HG03442 (cell line): ENCODE data around the gene HPCAL4.
A peak's percentile ranks its signal among the peaks of the same experiment; 100 is the strongest.

Source experiments
- ATAC-seq: cut with Tn5 transposase; IDR thresholded peaks from one replicate; pipeline ENCODE4 v1.9.1; 2021; ENCODE audit warnings: mild to moderate bottlenecking, moderate library complexity; ENCODE audit not compliant: unreplicated experiment

The HPCAL4 gene

DNA sequence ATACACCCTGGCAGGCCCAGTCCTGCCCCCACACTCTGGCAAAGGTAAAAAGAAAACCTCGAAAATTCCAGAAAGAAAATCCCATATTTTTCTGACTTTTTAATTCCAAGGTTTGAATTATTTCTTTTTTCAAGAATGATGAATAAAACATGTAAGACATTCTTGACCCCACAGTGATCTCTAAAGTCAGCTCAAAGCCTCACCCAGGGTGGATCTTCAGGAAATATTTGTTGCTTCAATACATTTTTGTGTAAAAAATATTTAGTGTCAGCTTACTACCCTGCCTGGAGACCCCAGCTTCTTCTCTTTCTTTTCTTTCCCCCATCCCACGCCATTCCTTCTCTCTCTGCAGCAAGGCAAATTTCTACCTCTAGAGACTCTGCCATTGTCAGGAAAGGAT is 12.3 kb downstream of the HPCAL4 start:
- no peak for ATAC-seq

DNA sequence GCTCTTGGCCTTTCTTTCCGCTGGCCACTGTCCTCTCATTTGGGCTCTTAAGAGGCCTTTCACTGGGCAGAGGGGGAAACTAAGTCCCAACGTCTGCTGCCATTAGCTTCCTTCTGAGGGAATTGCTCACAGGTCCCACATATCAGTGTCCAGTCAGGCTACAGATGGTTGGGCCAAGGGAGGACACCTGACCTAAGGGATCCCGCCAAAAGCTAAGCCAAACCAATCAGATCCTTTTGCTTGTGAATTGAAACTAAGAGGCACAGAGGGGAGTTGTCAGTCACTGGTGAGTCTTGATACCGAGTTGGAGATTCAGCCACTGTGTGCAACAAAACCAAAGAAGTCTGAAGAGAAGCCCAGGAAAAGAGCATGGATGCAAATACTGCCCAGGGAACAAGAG is 13.6 kb downstream of the HPCAL4 start:
- no peak for ATAC-seq

DNA sequence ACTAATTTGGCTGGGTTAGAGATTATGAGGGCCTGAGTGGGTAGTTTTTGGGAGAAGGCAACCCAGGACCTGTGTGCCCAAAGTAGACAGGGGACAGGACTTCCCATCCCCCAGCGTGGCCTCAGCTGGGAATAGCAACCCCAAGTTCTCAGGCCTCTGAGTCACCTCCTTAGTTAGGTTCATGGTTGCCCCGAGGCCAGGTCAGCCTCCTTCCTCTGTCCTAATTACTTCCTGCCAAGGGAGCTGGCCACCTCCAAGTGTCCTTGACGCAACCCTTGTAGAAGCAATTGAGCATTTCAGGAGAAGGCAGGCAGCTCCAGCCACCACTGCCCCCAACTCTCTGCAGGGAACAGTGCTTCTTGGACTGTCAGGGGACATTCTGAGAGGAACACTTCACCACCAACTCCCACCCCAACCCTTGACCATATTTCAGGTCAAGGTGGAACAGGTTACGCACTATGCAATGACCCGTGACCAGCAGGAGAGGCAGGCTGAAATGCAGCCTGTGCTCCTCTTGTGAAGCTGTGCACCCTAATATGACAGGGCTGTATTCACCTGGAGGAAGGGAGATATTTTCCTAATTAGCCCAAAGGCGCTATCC is 14.2 kb downstream of the HPCAL4 start:
- ATAC-seq = no peak

DNA sequence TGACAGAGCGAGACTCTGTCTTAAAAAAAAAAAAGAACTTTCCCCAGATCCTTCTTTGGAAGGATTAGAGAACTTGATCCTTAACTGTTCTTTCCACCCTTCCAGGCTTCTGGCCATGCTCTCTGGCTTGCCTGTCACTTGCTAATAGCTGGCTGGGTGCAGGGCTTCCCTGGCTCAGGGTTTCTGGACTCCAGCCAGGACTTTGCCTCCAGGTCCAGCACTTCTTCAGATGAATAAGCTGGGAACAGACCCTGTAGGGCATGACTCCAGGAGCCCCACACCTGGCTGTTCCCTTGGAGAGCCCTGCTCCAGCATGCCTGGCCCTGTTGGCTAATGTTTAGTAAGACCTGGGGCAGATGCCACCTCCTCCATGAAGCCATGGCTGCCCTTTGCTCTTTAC is 16.0 kb downstream of the HPCAL4 start:
- no peak for ATAC-seq

DNA sequence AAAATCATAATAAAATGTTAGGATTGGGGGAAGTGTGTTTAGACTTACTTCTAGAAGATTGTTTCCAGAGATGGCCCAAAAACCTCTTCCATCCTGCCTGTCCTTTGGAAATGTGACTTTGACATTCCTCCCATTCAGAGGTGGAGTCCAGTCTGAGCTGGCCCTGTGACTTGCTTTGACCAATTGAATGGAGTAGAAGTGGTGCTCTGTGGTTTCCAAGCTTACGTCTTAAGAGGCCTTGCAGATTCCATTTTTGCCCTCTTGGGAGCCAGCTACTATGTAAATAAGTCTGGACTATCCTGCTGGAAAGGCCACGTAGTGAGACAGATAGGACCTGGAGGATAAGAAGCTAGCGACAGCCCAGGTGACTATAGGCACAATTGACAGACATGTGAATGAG is 18.0 kb downstream of the HPCAL4 start:
- no peak for ATAC-seq

DNA sequence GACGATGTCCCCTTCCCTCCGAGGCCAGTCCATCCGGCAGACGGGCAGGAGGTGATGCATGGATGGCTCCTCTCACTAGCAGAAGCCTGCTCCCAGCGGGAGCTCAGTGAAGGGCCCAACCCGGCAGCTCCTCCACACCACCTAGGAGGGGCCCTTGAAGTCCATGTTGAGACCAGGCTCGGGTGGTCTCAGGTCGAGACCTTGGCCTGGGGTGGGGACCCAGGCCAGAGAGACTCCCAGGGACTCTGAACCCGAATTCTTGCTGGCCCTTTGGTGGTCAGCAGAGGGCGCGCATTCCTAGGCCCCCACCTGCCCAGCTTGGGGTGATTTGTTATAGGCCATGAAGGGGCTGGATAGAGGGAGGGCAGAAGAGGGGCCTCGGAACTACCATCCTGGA is 18.7 kb downstream of the HPCAL4 start:
- ATAC-seq = no peak

DNA sequence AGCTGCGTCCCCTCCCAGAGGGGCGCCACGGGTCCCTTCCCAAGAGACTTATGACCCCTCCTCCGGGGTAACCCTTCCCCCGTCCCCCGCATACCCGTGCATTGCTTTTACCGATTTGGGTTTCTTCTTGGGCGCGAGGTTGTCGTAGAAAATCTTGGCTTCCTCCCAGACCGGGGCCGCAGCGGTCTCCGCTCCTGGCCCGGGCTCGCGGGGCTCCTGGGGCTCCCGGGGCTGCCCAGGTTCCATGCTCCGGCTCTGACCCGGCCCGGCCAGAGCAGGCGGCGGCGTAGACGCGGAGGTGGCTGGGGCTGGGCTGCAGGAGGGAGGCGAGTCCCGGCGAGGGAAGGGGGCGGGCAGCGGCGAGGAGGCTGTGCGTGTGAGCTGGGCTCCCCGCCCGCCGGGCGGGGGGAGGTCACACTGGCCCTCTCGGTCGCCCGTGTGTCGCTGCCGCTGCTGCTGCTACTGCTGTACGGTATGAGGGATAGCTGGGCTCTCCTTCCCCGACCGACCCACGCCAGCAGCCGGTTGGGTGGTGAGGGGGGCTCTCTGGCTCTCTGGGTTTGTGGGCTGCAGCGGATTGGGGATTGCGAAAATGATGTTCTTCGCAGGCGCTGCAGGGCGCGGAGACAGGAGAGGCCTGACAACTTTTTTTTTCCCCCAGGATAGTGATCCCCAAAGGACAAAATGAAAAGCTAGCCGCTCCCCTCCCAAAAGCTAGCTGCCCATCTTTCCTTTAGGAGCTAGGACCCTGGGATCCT is 19.3 kb downstream of the HPCAL4 start, which contains the start of gene NT5C1A:
TSS of gene NT5C1A (minus strand) at position 315 of the 758 bp plus-strand sequence. CDS start at position 246, 69 bp downstream.
- ATAC-seq = no peak

DNA sequence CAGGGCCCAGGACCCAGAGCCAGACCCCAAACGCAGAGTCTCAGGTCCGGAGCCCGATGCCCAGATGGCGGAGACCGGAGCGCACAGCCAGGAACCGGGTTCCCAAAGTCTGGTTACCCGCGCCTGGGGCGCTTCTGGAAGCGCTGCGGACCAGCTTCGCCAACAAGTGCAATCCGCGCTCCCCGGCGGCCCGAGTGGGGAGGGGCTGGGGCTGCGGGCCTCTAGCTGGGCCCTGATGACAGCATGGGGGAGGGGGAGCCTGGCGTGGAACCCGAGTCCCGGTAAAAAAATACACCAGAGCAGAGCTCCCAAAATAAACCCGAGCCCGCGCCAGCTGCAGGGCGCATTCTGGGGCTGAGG is 19.8 kb downstream of the HPCAL4 start:
- no peak for ATAC-seq

DNA sequence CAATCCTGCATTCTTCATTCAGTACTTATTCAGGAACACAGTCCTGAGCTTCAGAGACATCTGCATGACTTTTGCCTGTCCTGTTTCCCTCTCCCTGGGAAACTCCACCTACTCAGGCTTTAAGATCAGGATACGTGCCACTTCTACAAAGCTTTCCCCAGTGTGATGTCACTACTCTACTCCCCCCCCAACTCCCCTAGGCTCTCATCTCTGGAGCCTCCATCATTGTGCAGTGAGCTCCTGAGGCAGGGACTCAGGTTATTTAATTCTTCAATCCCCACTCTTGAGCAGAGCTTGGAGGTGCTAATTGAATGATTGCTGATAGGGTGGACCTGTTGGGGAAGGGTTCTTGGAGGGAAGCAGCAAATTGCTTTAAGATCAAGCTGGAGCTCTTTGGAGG is 20.5 kb downstream of the HPCAL4 start:
- ATAC-seq = no peak

DNA sequence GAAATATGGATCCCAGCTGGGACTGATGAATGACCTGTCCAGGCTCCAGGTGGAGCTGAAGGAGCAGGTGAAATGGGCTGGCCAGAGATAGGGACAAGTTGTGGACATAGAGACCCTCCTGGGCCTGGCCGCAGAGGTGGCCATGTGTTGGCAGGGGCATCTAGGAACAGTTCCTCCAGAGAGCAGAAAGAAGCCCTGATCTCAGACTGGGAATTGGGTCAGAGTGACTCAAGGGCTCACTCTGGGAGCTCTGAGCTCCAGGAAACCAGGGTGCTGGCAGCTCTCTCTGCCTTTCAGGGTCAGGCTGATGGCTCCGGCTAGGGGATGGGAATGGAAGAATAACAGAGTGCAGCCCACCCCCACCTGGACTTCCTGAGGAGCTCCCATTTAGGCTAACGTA is 22.3 kb downstream of the HPCAL4 start:
- no peak for ATAC-seq

DNA sequence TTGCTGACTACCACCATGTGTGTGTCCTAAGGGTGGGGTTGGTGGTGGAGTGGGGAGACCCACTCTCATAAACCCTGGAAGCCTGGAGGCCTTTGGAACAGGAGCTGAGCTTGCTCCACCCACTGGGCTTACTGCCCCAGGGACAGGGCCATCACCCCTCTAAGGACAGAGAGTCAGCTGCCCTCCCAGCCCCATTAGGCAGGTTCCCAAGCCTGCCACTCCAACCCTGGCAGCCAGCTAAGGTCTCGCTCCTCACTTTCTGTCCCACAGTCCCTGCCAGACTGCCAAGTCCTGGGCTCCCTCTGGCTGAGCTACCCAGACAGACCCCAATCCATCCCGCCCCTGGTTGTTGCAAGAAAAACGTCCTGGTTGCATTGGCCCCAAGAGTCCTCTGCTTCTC is 23.1 kb downstream of the HPCAL4 start:
- no peak for ATAC-seq

DNA sequence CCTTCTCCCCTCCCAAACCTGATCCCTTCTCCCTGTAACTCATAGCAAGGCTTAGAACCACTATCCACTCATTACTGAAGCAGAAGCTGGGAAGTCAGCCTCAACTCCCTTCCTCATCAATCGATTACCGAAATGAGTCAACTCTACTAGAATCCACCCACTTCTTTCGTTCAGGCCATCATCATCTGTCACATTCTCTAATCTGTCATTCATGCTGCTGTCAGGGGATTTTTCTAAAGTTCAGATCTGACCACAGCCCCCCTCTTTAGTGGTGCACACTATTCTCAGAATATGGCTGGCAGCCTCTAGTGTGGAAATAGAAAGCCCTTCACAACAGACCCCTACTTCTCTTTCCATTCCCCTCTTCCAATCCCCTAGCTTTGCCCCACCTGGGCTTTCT is 24.5 kb downstream of the HPCAL4 start:
- peak; percentile 87 for ATAC-seq

DNA sequence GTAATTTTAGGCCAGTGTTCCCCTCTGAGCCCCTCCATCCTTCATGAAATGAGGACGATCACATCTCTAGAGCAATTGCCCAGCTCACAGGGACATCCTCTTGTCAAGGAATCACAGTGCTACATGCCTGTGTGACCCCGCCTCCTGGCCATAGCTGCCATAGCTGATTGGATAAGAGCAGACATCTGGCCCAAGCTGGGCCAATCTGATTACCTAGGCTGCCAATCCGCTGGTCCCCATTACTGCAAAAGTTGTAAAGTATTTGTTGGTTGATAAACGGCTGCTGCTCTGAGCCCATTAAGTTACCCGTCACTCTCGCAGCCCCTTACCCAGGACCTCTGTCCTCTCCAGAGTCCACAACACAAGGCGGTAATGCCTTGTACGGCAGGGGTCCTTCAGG is 27.7 kb downstream of the HPCAL4 start:
- ATAC-seq = no peak

DNA sequence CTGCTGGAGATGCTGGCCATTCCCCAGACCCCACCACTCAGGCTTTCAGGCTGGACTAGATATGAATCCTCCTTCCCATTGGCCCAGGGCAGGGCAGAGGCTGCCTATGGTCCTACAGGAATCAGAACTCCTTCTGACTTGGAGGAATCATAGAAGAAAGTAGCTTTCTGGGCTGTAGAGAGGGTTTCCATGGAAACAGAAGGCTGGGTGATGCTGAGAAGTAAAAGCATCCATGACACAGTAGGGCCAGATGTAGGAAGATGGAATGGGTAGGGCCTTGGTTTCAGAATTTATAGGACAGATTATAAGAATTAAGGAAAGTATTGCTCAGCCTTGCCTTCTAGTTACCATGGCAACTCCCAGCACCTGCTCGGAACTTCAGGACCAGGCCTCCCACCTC is 28.4 kb downstream of the HPCAL4 start:
- ATAC-seq = no peak

DNA sequence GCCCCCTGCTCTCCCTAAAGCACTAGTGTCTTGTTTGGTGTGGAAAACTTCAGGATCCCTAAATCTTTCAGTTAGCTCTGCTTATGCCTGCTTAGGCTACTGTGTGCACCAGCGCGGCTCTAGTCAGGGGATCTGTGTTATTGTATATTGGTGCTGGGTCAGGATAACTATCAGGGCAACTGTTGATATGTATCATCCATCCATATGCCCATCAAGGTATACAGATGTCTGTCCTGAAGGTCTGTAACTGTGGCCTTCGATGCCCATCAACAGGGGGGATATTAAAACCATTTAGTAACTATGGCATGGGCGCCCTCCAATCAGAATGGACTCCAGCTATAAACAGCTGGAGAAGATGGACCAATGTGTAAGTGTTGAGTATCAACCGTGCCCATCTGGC is 31.7 kb downstream of the HPCAL4 start:
- ATAC-seq = no peak

DNA sequence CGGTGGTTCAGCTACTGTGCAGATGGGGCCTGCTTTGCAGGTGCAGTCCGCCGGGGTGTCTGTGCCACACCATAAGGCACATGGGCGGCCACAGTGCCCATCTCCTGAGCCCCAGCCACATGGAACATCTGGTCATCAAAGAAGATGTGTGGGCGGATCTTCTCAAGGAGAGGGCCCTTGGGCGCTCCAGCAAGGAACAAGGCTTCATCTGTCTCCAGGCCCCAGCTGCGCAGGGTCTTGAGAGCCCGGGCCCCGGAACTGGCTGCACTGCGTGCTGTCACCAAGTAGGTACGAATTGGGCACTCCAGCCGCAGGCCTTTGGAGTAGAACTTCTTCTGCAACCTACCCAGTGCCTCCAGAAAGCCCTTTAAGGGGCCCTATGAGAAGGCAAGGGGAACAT is 32.1 kb downstream of the HPCAL4 start:
- no peak for ATAC-seq

DNA sequence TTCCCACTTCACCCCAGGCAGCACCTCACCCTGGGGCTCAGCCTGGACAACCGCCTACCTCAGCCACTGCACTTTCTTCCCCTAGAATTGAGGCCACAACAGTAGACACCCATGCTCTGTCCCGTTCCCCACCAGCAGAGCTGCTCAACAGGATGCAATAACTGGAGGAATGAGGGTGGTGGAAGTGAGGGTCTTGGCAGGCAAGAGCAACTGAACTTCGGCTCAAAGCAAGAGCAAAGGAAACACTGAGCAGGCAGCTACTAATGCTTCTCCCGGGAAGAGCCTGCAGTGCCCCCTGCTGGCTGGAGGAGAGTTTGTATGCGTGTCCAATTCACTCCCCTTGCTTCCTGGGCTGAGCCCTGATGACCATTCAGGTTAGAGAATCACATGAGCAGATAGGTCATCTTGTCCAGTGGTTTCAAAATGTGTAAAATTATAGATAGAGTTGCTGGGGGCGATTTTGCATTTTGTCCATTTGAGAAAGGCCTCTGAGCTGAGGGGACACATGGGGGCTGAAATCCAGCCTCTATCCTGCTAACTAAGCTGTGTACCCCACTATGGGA is 33.2 kb downstream of the HPCAL4 start:
- no peak for ATAC-seq

DNA sequence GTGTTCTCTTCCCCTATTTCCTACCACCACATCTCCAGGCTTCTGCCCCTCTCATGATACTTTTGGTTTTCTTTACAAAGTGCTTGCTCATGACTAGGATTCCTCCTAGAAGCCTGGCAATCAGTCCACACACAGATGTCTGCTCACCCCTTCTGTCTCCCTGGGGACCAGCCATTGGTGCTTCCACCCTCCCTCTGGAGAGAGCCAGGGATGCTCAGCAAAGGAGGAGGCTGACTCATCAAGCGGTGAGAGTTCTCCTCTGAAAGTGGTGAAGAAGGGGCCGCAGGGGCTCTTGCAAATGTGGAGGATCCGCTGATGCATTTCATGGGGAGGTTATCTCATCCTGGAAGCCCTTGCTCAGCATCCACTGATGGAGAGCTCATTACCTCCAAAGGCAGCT is 33.8 kb downstream of the HPCAL4 start:
- no peak for ATAC-seq

DNA sequence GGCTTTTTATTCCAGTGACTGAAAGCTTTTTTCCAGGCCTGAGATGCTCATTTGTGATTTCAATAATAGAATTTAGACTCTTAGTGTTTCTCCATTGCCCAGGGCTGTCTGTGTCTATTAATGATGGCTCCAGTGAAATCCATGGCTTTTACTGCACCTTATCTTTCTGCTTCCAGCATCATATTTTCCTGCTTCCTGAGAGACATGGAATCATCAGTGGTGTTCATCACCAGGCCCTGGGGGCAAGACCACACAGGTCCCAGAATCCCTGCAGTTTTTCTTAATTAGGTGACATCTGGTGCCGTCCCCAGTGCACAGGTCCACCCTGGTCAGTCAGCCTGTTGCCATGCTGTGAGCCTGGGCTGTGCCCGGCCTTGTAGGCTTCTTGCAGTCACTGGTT is 34.8 kb downstream of the HPCAL4 start:
- no peak for ATAC-seq

DNA sequence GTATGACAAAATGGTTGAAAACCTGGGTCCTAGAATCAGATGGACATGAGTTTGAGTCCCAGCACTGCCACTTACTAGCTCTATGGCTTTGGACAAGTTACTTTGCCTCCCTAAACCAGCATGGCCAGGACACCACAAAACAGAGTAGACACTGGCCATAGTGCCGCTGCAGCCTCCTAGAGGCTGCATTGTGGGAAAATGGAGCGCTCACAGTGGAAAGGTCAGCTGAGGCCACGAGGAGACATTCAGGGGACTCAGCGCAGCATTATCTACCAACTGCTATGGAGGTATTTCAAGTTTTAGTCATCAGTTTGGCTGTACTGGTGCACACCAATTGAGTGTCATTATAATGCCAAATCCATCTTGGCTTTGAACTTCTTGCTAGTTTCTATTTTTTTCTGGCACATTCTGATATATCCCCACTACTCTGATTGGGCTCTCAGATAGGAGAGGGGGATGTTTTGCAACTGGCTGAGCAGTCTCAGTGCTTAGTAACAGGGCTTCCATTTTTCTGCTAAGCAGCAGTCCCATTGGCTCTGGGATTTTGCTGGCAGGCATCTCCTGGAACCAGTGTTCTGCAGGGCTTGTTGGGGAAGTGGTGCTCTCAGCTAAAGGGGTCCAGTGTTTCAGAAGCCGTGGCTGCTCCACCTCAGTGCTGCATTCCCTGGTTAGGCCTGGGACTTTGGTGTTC is 35.5 kb downstream of the HPCAL4 start:
- ATAC-seq = no peak

DNA sequence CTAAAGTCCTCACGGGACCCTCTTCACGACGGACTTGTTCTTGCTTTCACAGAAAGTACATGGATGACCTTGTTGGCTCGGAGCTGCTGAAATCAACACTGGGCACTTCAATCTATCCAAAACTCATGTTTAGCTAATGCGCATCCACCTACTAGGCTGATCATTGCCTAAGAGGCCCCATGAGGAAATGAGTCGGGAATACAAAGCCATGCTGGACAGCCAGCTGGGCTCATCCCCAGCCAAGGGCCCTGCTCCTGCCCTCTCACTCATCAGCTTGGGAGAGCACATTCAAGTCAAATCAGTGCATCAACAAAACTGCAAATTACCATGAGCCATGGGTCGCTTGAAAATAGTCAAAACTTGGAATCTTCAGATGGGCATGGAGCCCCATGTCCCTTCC is 36.9 kb downstream of the HPCAL4 start:
- ATAC-seq = no peak

DNA sequence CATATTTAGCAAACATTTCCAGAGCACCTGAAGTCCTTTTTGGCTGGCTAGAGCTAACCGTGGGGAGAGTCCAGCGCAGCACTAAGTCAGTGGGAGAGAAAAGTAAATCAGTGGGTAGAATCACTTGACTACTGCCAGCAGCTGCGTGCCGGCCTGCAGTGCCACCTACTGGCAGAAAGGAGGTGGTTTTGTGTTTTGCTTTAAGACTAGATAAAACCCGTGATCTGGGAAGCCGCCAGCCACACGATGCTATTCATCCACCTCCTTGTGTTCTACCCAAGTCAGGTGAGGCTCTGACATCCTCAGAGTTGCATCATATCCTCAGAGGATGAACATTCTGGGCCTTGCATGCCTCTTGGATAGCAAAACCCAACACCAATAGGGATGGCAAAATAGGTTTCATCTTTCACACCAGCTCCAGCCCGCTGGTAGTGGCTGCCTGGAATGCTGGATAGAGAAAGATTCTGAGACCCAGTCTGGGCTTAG is 37.6 kb downstream of the HPCAL4 start:
- ATAC-seq = no peak
